ENCODE data around the gene ZYG11B. TPM values are rescaled to one million over a fixed set of nuclear protein-coding genes. Genes with fewer than 3 reads are reported as not detected.

ZYG11B gene
- total RNA-seq, 4 donors from 2014 or later = 42.1 to 72.2 (median 52.2) TPM

- intact Hi-C loops (cut with DNase I) = no loop called here
- Histone ChIP-seq H3K4me1 (peaks cover 37 to 63% (median 44%) of the 10 kb centered on the region in 4 donors), H3K9me3 (no peaks in the 10 kb centered on the region), H3K27ac (replicated peaks in 1 of 4) (peak overlapping the region in 1 of 4 donors; percentile 8), H3K27me3 (no peaks in the 10 kb centered on the region), H3K4me3 (no peak overlapping the region), H3K36me3 (no peaks in the 10 kb centered on the region)
- no peak for DNase-seq (ENCODE audit: extremely low spot score)
- TF ChIP-seq POLR2A (IDR thresholded peaks at IDR 0.05; ENCODE audit: low read depth) = no peak
- no peak for TF ChIP-seq POLR2AphosphoS5 (IDR thresholded peaks at IDR 0.05)
- TF ChIP-seq CTCF (IDR thresholded peaks at IDR 0.05) = no peak
- WGBS = 80% methylated on average over 4 of the region's 4 CpGs
Observed at GRCh38 chr1:52739699-52740467, 13.6 kb downstream of the ZYG11B start.

- H3K4me1 ChIP-seq = peaks cover 37 to 56% (median 44%) of the 10 kb centered on the region in 4 donors
- no peaks in the 10 kb centered on the region for H3K9me3 ChIP-seq
- WGBS = 82% methylated on average over 3 of the region's 3 CpGs
- DNase-seq (ENCODE audit: extremely low spot score) = no peak
- no peaks in the 10 kb centered on the region for H3K36me3 ChIP-seq
- no peaks in the 10 kb centered on the region for H3K27me3 ChIP-seq
- no peak overlapping the region for H3K27ac ChIP-seq (replicated peaks in 1 of 4)
- H3K4me3 ChIP-seq = no peak overlapping the region
- TF ChIP-seq CTCF (IDR thresholded peaks at IDR 0.05) (no peak), POLR2A (IDR thresholded peaks at IDR 0.05; ENCODE audit: low read depth) (no peak), POLR2AphosphoS5 (IDR thresholded peaks at IDR 0.05) (no peak), EP300 (IDR thresholded peaks at IDR 0.05) (no peak)
- intact Hi-C loops (cut with DNase I) = no loop called here
Observed at GRCh38 chr1:52741259-52741658, 15.0 kb downstream of the ZYG11B start.

- Histone ChIP-seq H3K9me3 (no peaks in the 10 kb centered on the region), H3K27ac (replicated peaks in 1 of 4) (no peak overlapping the region), H3K27me3 (no peaks in the 10 kb centered on the region), H3K4me3 (no peak overlapping the region), H3K4me1 (peaks cover 17 to 54% (median 36%) of the 10 kb centered on the region in 4 donors), H3K36me3 (no peaks in the 10 kb centered on the region)
- no peak for DNase-seq (ENCODE audit: extremely low spot score)
- TF ChIP-seq POLR2A (IDR thresholded peaks at IDR 0.05; ENCODE audit: low read depth) = no peak
- TF ChIP-seq POLR2AphosphoS5 (IDR thresholded peaks at IDR 0.05) = no peak
- no peak for TF ChIP-seq CTCF (IDR thresholded peaks at IDR 0.05)
- TF ChIP-seq EP300 (IDR thresholded peaks at IDR 0.05) = no peak
- intact Hi-C loops (cut with DNase I) = loop anchor here (5.0 kb wide), 1 partner anchor 44 kb away; no protein-coding TSS in a partner anchor
- 91% methylated on average over 4 of the region's 4 CpGs for WGBS
Observed at GRCh38 chr1:52746189-52746588, 19.9 kb downstream of the ZYG11B start.

- DNase-seq (ENCODE audit: extremely low spot score) = no peak
- no peak overlapping the region for H3K4me3 ChIP-seq
- H3K9me3 ChIP-seq = no peaks in the 10 kb centered on the region
- intact Hi-C loops (cut with DNase I) = loop anchor here (5.0 kb wide), 1 partner anchor 45 kb away; no protein-coding TSS in a partner anchor
- no peak for TF ChIP-seq POLR2AphosphoS5 (IDR thresholded peaks at IDR 0.05)
- no peak for TF ChIP-seq CTCF (IDR thresholded peaks at IDR 0.05)
- TF ChIP-seq EP300 (IDR thresholded peaks at IDR 0.05) = no peak
- no peak for TF ChIP-seq POLR2A (IDR thresholded peaks at IDR 0.05; ENCODE audit: low read depth)
- H3K27ac ChIP-seq (replicated peaks in 1 of 4) = no peak overlapping the region
- no peaks in the 10 kb centered on the region for H3K36me3 ChIP-seq
- H3K4me1 ChIP-seq = peaks cover 29 to 55% (median 49%) of the 10 kb centered on the region in 4 donors
- H3K27me3 ChIP-seq = no peaks in the 10 kb centered on the region
- WGBS = 79% methylated on average over 1 of the region's 1 CpG
Observed at GRCh38 chr1:52747450-52747849, 21.2 kb downstream of the ZYG11B start.

Measured in esophagus muscularis mucosa (tissue), 4 donors.